A673 (cell line): ENCODE measurements around the gene CTNNA2.

Experiments
- CTCF ChIP-seq: fragments of 300-800, 200-600 bp; sonication (generic); conservative IDR thresholded peaks from 2 replicates; pipeline ENCODE4 v1.5.1; 2017; ENCODE audit warnings: low read depth, mild to moderate bottlenecking, antibody characterized with exemption, low read length, moderate library complexity, mixed read lengths
- EZH2 ChIP-seq: fragments of 200-600 bp; sonication (generic); IDR thresholded peaks from 2 replicates; pipeline ENCODE4 v1.6.1; 2017; ENCODE audit warnings: borderline replicate concordance, low read depth, mild to moderate bottlenecking, mixed read lengths, antibody characterized with exemption, low read length; ENCODE audit not compliant: poor library complexity, severe bottlenecking

GRCh38 chr2:80040226-80040625 is 527.4 kb downstream of the CTNNA2 start:
- TF ChIP-seq CTCF: no peak
- no peak for TF ChIP-seq EZH2
